Endothelial cell of hepatic sinusoid (primary cell): ENCODE measurements around the gene MSX1.

Experiments
- in situ Hi-C: cut with HindIII; loops from 2 replicates; pipeline ENCODE4 v1.10.0; 2017; ENCODE audit warnings: low sequenced_read_pairs

Gene MSX1

GRCh38 chr4:4838936-4839810 is 20.3 kb upstream of the MSX1 start:
- in situ Hi-C loops = no loop called here

- in situ Hi-C loops = no loop called here
Measured at GRCh38 chr4:4840351-4840750, 19.1 kb upstream of the MSX1 start.

- in situ Hi-C loops = no loop called here
Measured at GRCh38 chr4:4841156-4841555, 18.3 kb upstream of the MSX1 start.

GRCh38 chr4:4842476-4843441 is 16.7 kb upstream of the MSX1 start:
- in situ Hi-C loops = no loop called here

- in situ Hi-C loops = no loop called here
Measured at GRCh38 chr4:4843635-4844291, 15.7 kb upstream of the MSX1 start.

GRCh38 chr4:4845027-4845426 is 14.4 kb upstream of the MSX1 start:
- in situ Hi-C loops = loop anchor here (5.0 kb wide), 2 partner anchors 57 to 68 kb away; no protein-coding TSS in a partner anchor

- in situ Hi-C loops = loop anchor here (5.0 kb wide), 2 partner anchors 55 to 70 kb away; no protein-coding TSS in a partner anchor
Measured at GRCh38 chr4:4847011-4847410, 12.5 kb upstream of the MSX1 start.

GRCh38 chr4:4848540-4848939 is 10.9 kb upstream of the MSX1 start:
- in situ Hi-C loops = loop anchor here (5.0 kb wide), 2 partner anchors 54 to 71 kb away; no protein-coding TSS in a partner anchor

- in situ Hi-C loops = loop anchor here (5.0 kb wide), 2 partner anchors 53 to 72 kb away; no protein-coding TSS in a partner anchor
Measured at GRCh38 chr4:4849106-4849505, 10.4 kb upstream of the MSX1 start.

GRCh38 chr4:4849524-4850193 is 9.8 kb upstream of the MSX1 start:
- in situ Hi-C loops = loop anchor here (5.0 kb wide), 2 partner anchors 53 to 72 kb away; no protein-coding TSS in a partner anchor

GRCh38 chr4:4851081-4851480 is 8.4 kb upstream of the MSX1 start:
- in situ Hi-C loops = no loop called here

GRCh38 chr4:4851906-4852305 is 7.6 kb upstream of the MSX1 start:
- in situ Hi-C loops = no loop called here

- in situ Hi-C loops = no loop called here
Measured at GRCh38 chr4:4852591-4853362, 6.7 kb upstream of the MSX1 start.

GRCh38 chr4:4853371-4853823 is 6.1 kb upstream of the MSX1 start:
- in situ Hi-C loops = no loop called here

- in situ Hi-C loops = no loop called here
Measured at GRCh38 chr4:4853921-4854648, 5.4 kb upstream of the MSX1 start.

GRCh38 chr4:4854649-4855295 is 4.7 kb upstream of the MSX1 start:
- in situ Hi-C loops = no loop called here

GRCh38 chr4:4855301-4856070 is 4.0 kb upstream of the MSX1 start:
- in situ Hi-C loops = no loop called here
